Measurements from ENCODE around the gene ANO6.
A peak's percentile ranks its signal among the peaks of the same experiment; 100 is the strongest.
"Not testable (repeated sequence)": the region's sequence is repeated elsewhere in the genome, so short reads cannot be mapped to it uniquely, and the experiment has no call there.

ANO6 gene

DNA sequence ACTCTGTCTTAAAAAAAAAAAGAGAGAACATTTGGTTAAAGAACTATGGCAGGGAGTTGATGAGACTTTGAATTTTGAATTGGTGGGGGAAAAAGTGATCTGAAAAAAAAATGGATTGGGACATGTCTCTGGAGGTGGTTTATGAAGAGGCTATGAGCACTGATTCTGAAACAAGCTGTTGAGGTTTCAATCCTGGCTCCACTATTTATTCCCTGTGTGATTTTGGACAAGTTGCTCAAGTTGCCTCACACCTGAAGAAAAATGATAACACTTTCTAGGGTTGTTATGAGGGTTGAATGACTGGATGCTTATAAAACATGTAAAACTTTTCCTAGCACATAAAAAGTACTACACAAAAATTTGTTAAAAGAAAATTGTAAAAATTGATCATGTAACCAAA lies 1.8 kb upstream of the ANO6 start:
- DNase-seq (ENCODE audit: low spot score), result no peak

DNA sequence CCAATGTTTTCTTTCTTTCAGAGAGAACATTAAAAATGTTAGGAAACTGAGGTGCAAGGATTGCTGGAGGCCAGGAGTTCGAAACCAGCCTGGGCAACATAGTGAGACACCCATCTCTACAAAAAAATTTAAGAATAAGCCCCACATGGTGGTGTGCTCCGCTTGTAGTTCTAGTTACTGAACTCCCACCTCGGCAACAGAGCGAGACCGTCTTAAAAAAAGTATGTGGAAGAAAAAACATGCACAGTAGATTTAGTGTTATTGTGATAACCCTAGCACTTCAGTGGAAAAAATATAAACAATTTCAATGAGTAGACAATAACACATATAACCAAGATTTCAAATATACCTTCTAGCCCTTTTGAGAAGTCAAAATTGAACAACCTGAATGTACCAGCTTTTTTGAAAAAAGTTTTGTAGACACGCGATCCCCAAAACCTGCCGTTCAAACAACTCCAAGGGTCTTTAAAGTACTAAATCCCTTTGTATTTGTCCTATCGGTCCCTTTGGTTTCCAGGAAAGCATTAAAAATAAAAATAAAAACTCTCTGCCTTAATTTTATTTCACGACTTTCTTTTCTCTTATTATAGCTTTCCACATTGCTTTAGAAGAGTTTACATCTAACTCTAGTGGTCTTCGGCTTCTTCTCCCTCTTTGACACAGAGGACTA lies 1.0 kb upstream of the ANO6 start:
- peak; percentile 39 for DNase-seq (ENCODE audit: low spot score)

DNA sequence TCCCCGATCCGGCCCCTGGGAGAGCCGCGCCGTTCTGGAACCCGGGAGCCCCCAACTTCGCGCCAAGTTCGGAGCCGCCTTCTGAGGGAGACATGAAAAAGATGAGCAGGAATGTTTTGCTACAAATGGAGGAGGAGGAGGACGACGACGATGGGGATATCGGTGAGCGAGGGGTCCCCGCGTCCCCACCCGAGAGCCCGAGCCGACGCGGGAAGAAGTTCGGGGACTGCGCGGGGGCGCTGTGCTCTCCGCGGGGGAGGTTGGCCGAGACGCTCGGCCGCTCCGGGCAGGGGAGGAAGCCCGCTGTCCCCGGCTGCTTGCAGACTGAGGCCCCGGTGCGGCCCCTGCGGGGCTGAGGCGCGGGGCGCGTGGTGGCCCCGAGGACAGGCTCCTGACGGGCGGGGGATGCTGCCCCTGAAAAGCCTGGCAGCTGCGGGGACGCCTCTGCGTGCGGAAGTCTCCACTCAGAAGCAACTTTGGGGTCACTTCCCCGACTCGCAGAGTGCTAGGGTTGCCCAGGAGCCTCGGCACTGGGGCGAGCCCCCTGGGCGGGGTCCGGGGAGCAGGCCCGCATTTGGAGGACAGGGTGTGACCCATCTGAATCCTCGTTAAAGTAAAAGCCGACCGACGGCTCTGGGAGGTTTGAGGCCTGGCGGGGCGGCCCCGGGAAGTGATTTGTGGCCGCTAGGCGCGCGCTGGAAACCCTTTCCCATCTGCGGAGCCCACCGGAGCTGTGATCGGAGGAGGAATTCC lies 511 bp downstream of the ANO6 start:
- DNase-seq (ENCODE audit: low spot score), result peak; percentile 60

DNA sequence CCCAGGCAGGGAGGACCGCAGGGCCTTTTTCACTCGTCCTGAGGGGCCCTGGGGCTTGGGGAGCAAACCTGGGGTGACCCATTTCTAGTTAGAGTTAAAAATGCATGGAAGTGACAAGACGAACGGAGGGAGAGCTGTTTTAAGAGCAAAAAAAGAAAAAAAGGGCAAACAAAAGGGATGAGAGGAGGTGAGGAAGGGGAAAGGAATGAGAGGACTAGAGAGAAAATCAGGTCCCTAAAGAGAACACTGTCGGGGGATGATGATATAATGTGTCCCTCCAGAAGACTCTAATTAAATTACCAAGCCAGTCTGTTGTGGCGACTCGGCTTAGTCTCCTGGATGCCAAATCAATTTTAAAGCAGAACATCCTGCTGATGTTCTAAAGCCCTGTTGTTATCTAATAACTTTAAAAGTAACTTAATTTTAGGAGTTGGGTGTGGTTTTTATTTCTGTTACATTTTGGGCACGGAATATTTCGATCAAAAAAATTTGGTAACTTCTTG lies 1.1 kb downstream of the ANO6 start:
- DNase-seq (ENCODE audit: low spot score), result no peak

DNA sequence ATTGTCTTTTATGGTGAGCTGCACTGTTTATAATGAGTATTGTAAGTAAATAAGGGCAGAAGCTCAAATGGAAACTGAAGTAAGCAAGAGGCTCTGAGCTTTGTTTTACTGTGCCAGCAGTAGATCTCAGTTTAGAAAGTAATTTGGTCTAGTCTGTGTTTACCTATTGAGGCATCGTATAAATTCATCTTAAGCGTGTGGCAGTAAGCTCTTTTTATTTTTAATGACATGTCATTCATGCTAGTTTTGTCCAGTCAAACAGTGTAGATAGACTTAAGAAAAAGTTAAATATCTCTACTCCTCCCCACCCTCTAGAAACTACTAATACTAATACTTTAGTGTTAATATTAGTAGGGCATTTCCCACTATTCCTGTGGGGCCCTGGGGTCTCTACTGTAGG lies 2.0 kb downstream of the ANO6 start:
- no peak for DNase-seq (ENCODE audit: low spot score)

DNA sequence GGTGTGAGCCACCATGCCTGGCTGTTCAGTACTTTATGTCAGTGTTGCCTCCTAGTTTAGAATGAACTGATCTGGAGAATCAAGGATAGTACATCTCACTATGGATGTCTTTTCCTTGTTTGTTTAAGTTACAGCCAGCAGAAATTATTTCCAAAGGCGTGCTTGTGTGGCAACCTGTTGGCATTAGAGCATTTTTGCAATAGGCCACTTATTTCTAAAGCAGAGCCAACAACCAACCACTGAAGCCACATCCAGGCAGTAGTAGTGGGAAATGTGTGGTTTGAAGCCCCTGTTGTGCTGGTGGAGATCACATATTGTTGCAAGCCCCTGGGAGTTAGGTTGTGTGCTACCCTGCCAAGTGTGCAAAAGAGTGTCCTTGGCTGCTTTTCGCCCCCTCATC lies 3.7 kb downstream of the ANO6 start:
- no peak for DNase-seq (ENCODE audit: low spot score)

DNA sequence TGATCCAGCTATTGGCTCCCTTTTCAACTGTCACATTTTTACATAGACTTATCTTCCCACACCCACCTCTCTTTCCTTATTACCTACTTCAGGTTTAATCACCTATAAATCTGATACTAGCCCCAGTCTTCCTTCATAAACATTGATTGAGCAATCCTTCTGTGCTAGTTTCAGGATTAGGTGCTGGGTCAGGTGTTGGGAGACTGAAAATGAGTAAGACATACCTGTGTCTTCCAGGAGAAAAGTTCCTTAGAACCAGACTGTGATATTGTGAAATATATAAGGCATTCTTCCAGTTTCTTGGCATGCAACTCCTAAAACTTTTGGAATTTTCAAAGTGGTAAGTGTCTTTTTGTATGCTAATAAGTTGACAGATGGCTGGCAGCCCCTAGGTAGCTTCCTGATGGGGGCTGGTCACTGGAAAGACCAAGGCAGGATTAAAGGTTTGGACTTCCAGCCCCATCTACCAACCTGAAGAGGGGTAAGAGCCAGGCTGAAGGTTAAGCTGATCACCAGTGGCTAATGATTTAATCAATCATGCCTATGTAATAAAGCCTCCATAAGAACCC lies 4.6 kb downstream of the ANO6 start:
- peak; percentile 45 for DNase-seq (ENCODE audit: low spot score)

DNA sequence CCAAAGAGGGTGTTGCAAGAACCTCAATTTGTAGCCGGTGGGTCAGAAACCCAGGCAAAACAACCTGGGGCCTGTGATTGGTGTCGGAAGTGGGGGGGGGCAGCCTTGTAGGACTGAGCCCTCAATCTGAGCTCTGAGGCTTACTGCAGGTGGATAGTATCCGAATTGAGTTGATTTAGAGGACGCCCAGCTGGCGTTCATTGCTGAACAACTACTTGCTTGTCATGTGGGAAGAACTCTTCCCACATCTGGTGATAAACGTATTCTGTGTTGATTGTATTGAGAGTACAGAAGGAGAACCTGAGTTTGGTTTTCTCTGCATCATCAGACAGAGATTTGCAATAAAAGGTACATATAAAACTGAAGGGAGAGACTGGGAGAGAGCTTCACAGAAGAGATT lies 5.1 kb downstream of the ANO6 start:
- no peak for DNase-seq (ENCODE audit: low spot score)

DNA sequence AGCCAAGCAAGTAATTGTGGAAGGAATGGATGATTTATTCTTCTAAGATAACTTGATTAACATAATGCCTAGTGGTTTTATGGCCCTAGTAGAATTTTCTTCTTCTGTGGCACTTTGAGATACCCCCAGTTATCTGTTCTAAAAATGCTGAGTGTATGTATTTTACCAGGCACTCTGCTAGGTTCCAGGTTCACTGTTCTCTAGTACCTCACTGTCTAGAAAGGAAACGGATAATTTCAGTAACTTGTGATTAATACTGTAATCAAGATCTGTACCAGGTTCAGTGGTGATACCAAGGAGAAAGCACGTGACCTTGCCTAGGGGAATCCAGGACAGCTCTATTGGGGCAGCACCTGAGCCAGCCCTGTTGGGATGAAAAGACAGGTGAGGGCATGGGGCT lies 8.0 kb downstream of the ANO6 start:
- DNase-seq (ENCODE audit: low spot score), result no peak

DNA sequence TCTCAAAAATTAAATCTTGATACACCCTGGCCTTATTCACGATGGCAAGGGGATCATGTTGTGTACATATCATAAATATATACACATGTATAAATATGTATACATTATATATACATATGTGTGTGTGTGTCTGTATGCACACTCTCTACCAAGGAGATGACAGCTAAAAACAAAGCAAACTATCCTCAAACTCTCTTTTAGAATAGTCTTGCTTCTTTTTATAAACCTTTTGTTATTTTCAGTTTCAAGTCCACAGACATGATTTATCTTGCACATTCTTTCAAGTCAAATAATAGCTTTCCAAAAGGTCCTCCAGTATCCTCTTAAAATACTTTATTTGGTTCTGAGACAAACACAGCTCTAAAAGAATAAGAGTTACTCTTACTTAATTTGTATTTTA lies 8.4 kb downstream of the ANO6 start:
- no peak for DNase-seq (ENCODE audit: low spot score)

DNA sequence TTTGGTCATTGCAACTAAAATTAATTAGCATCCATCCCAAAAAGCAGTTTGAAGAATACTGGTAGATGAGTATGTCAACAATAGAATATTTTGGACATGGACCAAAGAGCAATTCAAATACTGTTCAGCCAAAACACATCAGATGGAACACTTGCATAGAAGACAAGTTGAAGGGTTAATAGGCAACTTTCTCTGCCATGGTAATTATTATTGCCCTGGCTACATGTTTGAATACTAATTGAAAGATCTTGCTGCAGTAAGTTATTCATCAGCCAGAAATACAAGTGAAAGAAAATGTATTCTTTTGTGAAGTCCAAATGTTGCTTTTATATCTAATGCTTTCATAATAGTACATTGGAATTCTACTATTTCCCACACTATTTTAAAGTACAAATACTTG lies 10.1 kb downstream of the ANO6 start:
- DNase-seq (ENCODE audit: low spot score), result no peak

DNA sequence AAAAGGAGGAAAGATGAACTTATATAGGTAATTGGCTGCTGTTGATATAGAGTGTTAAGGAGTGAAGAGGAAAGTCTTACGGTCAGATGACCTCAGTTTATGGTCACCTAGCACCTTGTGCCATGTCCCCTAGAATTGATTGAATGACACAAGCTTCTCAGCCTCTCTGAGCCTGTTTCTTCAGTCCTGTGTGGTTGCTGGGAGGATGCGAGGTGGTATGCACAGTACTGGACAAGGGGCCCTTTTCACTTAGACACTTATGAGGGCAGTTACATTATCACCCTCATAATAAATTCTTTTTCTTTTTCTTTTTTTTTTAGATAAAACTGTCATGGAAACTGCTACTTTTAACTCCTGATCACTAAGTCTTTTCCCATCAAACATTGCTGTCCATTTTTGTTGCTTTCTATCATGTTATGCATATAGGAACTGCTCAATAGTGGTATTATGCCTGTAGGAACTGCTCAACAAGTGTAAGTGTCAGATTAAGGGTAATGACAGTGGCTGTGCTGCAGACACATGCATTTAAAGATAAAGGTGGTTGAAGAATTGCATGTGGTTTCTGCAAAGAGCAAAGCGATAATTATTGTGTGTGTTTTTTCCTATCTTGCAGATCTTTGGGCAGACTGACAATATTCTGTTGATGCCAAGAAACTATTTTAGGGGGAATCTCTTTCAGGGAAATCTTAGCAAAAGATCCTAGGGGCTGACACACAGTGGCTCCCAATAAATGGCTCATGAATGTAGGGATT lies 11.6 kb downstream of the ANO6 start:
- no peak for DNase-seq (ENCODE audit: low spot score)

DNA sequence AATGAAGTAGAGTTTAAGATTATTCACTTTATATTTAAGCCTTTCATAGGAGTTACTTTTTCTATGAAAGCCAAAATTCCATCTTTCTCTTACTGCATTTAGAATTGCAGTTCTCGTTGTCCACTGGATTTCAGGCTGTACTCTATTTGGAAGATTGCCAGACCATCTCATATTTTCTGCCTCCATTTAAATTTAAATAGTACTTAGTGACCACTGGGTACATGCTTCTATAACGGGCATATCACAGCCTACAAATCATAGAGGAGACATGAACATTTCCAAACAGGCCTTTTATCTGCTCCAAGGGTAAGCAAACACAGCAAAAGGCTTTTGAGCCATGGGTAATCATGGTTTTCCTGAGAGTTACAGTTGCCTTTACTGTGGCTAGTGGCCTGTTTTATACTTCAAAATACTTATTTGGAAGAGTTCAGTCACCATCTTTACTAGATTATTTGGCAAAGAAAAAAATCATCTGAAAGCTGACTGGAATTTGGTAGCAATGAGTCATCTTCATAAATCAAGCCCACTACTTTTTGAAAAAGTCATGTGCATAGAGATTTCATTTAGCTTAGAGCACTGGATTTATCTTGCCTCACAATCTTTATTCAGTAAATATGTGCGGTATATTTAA lies 15.7 kb downstream of the ANO6 start:
- DNase-seq (ENCODE audit: low spot score), result peak; percentile 49

DNA sequence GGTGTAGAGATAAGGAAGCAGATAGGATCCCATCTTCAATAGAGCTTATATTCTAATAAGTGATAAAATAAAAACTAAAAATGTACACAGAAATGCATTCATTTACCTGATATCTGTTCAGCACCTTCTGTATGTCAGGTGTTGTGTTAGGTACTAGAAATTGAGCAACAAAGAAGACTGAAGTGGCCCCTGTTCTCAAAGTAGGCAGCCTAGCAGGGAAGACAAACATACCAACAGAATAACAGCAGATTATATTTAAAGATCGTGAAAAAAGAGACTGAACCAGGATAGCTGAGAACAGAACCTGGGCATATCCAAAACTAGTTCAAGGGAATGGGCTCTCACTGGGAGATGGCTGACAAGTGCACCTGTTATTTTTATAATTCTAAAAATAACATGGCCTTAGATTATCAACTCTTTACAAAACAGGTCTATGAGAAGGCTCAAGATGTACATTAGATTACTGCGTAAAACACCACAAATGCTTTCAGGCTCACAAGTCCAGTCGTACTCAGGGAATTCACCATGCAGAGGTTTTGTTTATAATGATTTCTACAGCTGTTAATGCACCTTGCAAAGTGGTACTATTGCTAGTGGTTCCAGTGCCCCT lies 16.4 kb downstream of the ANO6 start:
- no peak for DNase-seq (ENCODE audit: low spot score)

DNA sequence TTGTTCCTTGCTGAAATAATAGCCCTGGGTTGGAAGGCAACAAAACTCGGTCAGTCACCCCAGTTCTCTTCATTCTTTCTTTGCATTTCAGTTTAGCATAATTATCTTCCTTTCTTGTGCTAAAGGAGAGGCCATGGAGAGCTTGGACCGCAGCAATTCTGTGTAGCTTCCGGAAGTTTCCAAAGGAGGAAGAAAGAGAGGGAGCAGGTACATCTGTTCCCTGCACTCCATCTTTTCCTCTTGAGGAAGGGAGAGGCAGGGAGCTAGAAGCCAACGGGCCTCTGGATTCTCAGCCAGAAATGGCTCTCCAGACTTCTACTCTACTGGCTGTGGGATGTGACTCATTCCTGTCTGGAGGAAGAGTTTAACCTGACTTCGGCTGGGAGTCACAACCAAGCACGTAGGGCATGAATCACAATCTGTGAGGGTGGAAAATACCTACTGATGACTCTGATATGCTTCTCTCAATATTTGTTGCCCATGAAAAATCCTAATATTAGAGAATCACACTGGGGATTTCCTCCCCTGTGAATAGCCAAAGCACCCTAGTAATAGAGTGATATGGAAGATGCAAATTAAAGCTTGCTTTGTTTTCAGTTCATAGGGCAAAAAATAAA lies 17.0 kb downstream of the ANO6 start:
- DNase-seq (ENCODE audit: low spot score), result peak; percentile 98

DNA sequence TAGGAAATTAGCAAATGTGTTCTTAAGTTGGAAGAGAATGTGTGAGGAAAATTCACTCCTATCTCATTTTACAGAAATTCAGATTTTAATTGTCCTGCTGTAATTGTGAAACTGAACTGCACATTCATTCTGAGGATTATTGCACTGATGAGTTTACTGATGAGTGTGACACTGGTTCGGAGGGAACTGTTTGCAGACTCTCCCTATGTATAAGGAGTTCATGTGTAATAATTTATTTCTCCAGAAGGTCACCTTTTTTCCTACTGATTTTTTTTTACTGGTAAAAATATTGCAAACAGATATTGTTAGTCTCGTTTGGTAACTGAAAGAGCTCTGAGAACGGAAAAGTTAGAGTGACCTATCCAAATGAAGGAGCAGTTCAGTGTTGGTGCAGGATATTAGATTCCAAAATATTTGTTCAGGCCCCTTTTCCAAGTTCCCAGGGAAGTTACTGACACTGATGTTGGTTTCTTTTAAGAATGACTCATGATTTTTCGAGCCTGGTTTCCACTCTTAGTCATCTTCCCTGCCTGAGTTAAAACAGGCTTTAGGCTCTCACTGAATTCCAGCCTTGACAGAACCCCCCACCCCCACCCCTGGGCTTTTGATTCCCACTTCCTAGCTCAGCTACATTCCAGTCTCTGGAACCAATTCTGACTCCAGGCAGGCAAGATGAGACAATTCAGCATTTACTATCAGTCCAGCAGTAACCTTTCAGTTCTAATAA lies 18.4 kb downstream of the ANO6 start:
- DNase-seq (ENCODE audit: low spot score), result peak; percentile 96

DNA sequence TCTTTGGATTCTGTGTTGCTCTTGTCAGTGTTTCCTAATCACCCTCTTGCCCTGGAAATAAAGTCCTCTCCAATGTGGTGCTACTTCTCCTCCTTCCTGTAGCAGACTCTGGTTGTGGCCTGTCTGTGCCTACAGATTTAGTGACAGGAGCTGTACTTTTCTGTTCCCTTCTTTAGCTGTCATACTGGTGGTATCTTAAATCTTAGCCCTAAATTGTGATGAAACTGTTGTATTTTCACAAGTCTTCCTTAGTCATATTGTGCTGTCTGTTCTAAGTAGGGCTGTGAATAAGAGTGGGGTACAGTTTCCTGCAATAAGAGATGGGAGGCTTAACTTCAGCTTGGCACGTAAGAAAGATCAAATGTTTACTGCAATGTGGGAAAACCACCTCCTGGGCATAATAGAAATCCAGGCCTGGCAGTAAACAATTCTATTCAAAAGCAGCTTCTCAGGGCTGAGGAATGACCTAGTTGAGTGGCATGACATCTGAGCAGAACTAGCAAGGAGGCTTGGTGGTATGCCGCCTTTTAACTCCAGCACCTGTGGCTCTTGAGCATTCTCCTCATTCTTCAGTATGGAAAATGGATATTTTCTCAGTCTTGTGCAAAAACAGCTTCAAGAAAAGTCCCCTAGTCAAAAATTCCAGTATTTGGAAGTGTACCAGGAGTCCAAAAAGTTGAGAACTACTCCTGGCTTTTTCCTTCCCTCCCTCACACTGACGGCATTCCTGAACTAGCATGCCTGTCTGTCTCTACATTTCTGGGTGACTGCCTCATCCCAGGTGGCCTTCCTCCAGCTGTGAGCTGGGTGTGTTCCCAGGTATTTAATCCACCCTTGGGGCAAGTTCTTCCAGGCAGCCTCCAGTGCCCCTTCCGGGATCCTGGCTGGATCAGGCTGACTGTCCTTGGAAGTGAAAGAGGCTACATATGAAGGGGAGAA lies 19.5 kb downstream of the ANO6 start:
- peak; percentile 89 for DNase-seq (ENCODE audit: low spot score)

DNA sequence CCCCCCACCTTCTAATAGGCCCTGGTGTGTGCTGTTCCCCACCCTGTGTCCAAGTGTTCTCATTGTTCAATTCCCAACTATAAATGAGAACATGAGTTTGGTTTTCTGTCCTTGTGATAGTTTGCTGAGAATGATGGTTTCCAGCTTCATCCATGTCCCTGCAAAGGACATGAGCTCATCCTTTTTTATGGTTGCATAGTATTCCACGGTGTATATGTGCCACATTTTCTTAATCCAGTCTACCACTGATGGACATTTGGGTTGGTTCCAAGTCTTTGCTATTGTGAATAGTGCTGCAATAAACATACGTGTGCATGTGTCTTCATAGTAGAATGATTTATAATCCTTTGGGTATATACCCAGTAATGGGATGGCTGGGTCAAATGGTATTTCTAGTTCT lies 20.5 kb downstream of the ANO6 start:
- DNase-seq (ENCODE audit: low spot score), result not testable (repeated sequence)

DNA sequence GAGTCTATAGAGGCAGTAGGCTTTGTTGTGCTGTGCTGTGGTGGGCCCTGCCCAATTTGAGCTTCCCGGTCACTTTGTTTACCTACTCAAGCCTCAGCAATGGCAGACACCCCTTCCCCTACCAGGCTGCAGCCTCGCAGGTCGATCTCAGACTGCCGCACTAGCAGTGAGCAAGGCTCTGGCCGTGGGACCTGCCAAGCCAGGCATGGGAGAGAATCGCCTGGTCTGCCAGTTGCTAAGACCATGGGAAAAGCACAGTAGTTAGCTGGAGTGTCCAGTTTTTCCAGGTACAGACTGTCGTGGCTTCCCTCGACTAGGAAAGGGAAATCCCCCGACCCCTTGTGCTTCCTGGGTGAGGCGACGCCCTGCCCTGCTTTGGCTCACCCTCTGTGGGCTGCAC lies 26.3 kb downstream of the ANO6 start:
- DNase-seq (ENCODE audit: low spot score), result no peak

Data from kidney tubule cell (primary cell).